Ovary (tissue), 9 donors: ENCODE data around the gene CAPN9. TPM values are rescaled to one million over a fixed set of nuclear protein-coding genes. Genes with fewer than 3 reads are reported as not detected.
A peak's percentile ranks its signal among the peaks of the same experiment; 100 is the strongest.

Experiments used
- DNase-seq, 5 donors: peaks; one replicate each; pipeline ENCODE4 v3.0.0-alpha.2; 2019 to 2020
- H3K27ac ChIP-seq, 2 donors: fragments of 200-600 bp; one replicate each; pipeline versions ENCODE4 v1.5.1 to v1.8.0; 2019 to 2022
- H3K27me3 ChIP-seq: fragments of 200-600 bp; one replicate; pipeline ENCODE4 v1.8.0; 2022
- H3K36me3 ChIP-seq: fragments of 200-600 bp; sonication (generic); one replicate; pipeline ENCODE4 v1.5.1; 2019
- H3K4me1 ChIP-seq: one replicate; pipeline ENCODE4 v1.8.1; 2013; ENCODE audit warnings: mild to moderate bottlenecking, moderate library complexity; ENCODE audit not compliant: insufficient read depth
- H3K4me3 ChIP-seq: fragments of 200-600 bp; sonication (generic); one replicate; pipeline ENCODE4 v1.5.1; 2017
- H3K9me3 ChIP-seq, 2 donors: fragments of 200-600 bp in 1 of 2; sonication (generic) in 1 of 2; one replicate each; pipeline versions ENCODE4 v1.5.1 to v1.8.1; 2013 to 2019; ENCODE audit warnings: mild to moderate bottlenecking in 1 of 2, moderate library complexity in 1 of 2
- EP300 ChIP-seq: sonication (generic); formaldehyde crosslinking; IDR thresholded peaks from one replicate; pipeline ENCODE4 v1.6.1; 2017; ENCODE audit warnings: antibody characterized with exemption
- POLR2A ChIP-seq: fragments of 450-650 bp; IDR thresholded peaks from one replicate; pipeline ENCODE4 v1.6.1; 2017; ENCODE audit warnings: antibody characterized with exemption, mild to moderate bottlenecking, moderate library complexity
- WGBS, 3 donors: extraction: QIAGEN DNeasy Blood & Tissue Kit in 1 of 3; methylation state at CpG; one replicate each; pipeline versions ENCODE4 v1.1.5 to v1.1.7; 2013 to 2017; 5-methylcytosine and 5-hydroxymethylcytosine counted together
- intact Hi-C, 4 donors: fragments of 100-400 bp; cut with DNase I; formaldehyde crosslinking; loops; one replicate each; pipeline versions ENCODE4 v1.11.0 to v1.15.1; 2022 to 2023
- polyA plus RNA-seq, 2 donors: library from polyadenylated mRNA; stranded (reverse); fragments of 200-250 nt in 1 of 2; fragments of 350-450 nt in 1 of 2; fragmentation: Illumina TruSeq in 1 of 2; extraction: RNeasy Lipid Tissue Mini Kit (QIAGEN cat#74804) in 1 of 2; gene quantifications; one replicate each; pipeline ENCODE4 v1.2.3, GENCODE V29; 2013 to 2014
- total RNA-seq, 7 donors: library from RNA; depleted of rRNA in 2 of 7; stranded (reverse); fragments of >200 nt in 2 of 7; fragmentation: NEBNext Ultra II Directional in 3 of 7; extraction: Animal tissue kit (Norgen Biotek cat#: 25700) in 3 of 7; gene quantifications; one replicate each; pipeline versions ENCODE4 v1.1.0 to v1.2.4, GENCODE V29; 2016 to 2023
- TF ChIP-seq, protein P1 (sequence below), 3 donors: fragments of 450-650 bp in 2 of 3; fragments of 200-600 bp in 1 of 3; IDR thresholded peaks; one replicate each; pipeline versions ENCODE4 v1.5.1 to v1.8.0; 2016 to 2022; ENCODE audit warnings: antibody characterized with exemption in 3 of 3, mild to moderate bottlenecking in 1 of 3
- donor health status: DM: no; HTN: no; CAD: no; lungs with moderate emphysema.
- donor health status: DM: no; HTN: no; CAD: no.
- donor health status: Bipolar disorder and iron deficiency.
- donor health status: DM: yes; HTN: yes; CAD: no.
- donor health status: DM: no; HTN: no; CAD: no.
- donor health status: DM: yes; HTN: yes; CAD: no.

The CAPN9 gene
- total and polyA plus RNA-seq, 9 donors = 0.08 to 2.5 (median 0.29) TPM; not detected in 1

DNA sequence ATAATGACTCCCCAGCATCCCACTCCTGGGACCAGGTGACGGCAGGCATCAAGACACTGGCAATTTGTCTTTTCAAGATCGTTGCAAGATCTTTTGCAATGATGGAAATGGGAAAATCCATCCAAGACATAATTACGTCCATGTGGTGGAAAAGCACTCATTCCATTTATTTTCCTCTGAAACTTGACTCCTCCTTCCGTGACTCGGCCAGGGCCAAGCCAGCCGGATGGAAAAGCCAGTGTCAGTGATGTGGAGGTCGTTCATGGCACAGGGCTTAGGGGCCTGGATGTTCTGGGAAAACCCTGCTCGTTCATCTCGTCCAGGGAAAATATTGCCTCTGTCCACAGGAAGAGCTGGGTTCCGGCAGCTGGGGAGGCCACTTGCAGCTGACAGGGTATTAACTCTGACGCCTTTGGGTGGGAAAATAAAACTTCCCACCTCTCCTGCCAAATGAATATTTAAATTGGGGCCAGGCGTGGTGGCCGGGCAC, 74.9 kb downstream of the CAPN9 start:
- H3K9me3 ChIP-seq = no peaks in the 10 kb centered on the region
- peaks cover 10% of the 10 kb centered on the region for H3K4me1 ChIP-seq
- no peak overlapping the region for H3K4me3 ChIP-seq
- 76 to 89% (median 87%) methylated on average over 13 of the region's 13 CpGs for WGBS, 3 donors
- TF ChIP-seq EP300 (no peak), POLR2A (no peak)
- TF ChIP-seq, protein P1, sequence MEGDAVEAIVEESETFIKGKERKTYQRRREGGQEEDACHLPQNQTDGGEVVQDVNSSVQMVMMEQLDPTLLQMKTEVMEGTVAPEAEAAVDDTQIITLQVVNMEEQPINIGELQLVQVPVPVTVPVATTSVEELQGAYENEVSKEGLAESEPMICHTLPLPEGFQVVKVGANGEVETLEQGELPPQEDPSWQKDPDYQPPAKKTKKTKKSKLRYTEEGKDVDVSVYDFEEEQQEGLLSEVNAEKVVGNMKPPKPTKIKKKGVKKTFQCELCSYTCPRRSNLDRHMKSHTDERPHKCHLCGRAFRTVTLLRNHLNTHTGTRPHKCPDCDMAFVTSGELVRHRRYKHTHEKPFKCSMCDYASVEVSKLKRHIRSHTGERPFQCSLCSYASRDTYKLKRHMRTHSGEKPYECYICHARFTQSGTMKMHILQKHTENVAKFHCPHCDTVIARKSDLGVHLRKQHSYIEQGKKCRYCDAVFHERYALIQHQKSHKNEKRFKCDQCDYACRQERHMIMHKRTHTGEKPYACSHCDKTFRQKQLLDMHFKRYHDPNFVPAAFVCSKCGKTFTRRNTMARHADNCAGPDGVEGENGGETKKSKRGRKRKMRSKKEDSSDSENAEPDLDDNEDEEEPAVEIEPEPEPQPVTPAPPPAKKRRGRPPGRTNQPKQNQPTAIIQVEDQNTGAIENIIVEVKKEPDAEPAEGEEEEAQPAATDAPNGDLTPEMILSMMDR (IDR thresholded peaks at IDR 0.05) = no peak
- no peaks in the 10 kb centered on the region for H3K27me3 ChIP-seq
- no peak for DNase-seq
- H3K36me3 ChIP-seq = no peaks in the 10 kb centered on the region
- no peak overlapping the region for H3K27ac ChIP-seq
- intact Hi-C loops = no loop called here

DNA sequence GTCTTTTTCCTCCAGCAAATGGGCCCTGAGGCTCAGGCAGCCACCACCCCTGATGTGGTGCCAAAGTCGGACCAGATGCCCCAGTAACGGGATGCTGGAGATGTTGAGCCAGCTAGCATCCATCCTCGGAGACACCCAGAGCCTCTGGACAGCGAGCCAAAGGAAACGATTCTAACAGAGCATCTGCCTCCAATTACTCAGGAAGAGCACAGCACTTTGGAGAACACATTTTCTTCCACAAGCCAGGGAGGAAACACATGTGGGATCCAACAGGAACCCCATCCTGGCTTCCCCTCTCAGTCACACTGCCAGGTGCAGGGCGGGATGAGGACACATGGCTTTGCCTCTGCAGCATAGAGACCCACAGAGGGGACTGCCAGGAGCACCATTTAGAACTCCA, 76.2 kb downstream of the CAPN9 start:
- WGBS, 3 donors = 42 to 53% (median 51%) methylated on average over 6 of the region's 6 CpGs
- H3K36me3 ChIP-seq = no peaks in the 10 kb centered on the region
- no peaks in the 10 kb centered on the region for H3K9me3 ChIP-seq
- DNase-seq = peak in 1 of 5 donors; percentile 42
- H3K27ac ChIP-seq = peak overlapping the region in 1 of 2 donors; percentile 4
- TF ChIP-seq POLR2A = no peak
- TF ChIP-seq, protein P1 (IDR thresholded peaks at IDR 0.05) = no peak
- TF ChIP-seq EP300 = no peak
- peaks cover 19% of the 10 kb centered on the region for H3K4me1 ChIP-seq
- intact Hi-C loops = no loop called here
- H3K27me3 ChIP-seq = no peaks in the 10 kb centered on the region
- H3K4me3 ChIP-seq = no peak overlapping the region

DNA sequence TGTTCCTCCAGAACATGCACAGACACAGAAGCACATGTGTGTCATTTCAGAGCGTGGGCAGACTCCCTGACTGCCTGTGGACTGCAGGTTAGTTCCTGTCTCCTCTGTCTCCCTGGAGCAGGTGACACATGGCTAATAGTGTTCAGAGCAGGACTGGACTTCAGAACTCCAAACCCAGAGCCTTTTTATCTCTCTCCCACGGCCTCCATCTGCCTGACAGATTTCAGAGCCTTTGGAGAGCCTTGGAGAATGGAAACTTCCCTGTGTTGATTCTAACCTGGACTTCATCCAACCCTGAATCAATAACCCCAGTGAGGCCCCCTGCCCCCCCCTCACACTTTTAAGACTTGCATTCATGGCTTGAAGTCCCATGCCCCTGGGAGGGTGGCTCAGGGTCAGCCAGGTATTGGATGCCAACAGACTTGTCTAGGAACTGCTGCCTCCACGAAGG, 76.8 kb downstream of the CAPN9 start:
- intact Hi-C loops = no loop called here
- peak overlapping the region in 1 of 2 donors; percentile 4 for H3K27ac ChIP-seq
- TF ChIP-seq, protein P1 (IDR thresholded peaks at IDR 0.05) = no peak
- no peak for TF ChIP-seq POLR2A

DNA sequence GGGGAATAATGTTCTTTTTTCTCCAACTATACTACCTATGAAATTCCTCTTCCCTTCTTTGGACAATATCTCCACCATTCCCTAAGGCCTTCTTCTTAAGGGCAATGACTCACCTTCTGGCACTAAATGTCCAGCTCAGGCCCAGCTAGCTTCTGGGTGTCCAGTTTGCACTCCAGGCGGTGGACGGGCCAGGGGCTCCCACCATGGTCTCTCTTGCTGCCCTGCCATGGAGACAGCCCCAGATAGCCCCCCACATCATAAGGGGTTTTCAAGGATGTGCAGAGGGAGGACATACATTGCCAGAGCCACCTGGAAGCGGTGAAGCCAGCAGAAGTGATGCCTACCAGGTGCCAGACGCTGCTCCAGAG, 77.3 kb downstream of the CAPN9 start:
- H3K27ac ChIP-seq = peak overlapping the region in 1 of 2 donors; percentile 4
- H3K27me3 ChIP-seq = no peaks in the 10 kb centered on the region
- TF ChIP-seq POLR2A = no peak
- TF ChIP-seq, protein P1 (IDR thresholded peaks at IDR 0.05) = no peak
- TF ChIP-seq EP300 = no peak
- WGBS, 3 donors = 88 to 94% (median 94%) methylated on average over 4 of the region's 4 CpGs
- H3K36me3 ChIP-seq = no peaks in the 10 kb centered on the region
- intact Hi-C loops = no loop called here
- no peak overlapping the region for H3K4me3 ChIP-seq
- DNase-seq = no peak
- peaks cover 19% of the 10 kb centered on the region for H3K4me1 ChIP-seq
- H3K9me3 ChIP-seq = no peaks in the 10 kb centered on the region

More for the DNA sequence above, 76.8 kb downstream of the CAPN9 start:
- H3K4me3 ChIP-seq = no peak overlapping the region
- H3K4me1 ChIP-seq = peaks cover 19% of the 10 kb centered on the region
- no peaks in the 10 kb centered on the region for H3K36me3 ChIP-seq
- no peaks in the 10 kb centered on the region for H3K27me3 ChIP-seq
- WGBS, 3 donors = 67 to 81% (median 69%) methylated on average over 3 of the region's 3 CpGs
- no peaks in the 10 kb centered on the region for H3K9me3 ChIP-seq
- DNase-seq = no peak
